Cortex of kidney (tissue), 1 donor: ENCODE measurements around the gene HIGD2A.
"Not testable (repeated sequence)": the region's sequence is repeated elsewhere in the genome, so short reads cannot be mapped to it uniquely, and the experiment has no call there.

Source experiments
- DNase-seq: peaks from one replicate; lab custom pipeline; 2025; lab: John Stamatoyannopoulos, UW

The HIGD2A gene

DNA sequence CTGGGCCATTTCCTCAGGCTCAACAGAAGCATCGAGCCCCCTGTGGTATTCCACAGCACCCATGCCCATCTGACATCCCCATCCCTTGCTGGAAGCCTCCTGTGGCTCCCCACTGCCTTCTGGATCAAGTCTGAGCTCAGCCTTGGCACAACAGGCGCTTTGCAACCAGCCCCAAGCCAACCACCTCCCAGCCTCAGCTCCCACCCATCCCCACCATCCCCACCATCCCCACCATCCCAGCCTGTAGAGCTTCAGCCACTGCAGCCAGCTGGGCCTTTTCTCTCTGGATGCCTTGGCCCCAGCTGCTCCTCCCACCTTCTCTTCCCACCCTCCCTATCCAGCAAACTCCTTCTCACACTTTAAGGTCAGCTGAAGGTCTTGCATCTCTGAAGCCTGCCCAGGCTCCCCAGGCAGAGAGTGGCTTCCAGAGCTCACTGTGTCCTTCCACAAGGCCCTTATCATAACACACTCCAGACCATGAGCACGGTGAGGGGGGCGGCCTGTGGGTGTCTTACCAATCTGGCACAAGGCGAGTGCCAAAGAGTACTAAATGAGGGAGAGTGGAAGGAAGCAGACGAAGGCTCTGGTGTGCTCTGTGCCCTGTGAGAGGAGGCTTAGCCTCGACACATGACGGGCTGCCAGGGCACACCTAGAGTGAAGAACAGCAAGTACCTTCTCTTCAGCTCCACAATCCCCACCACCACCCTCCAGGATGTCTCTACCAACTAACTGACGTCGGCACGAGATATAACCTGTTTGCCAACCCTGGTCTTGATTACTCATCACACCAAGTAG, 6.5 kb downstream of the HIGD2A start:
- DNase-seq: no peak

GRCh38 chr5:176396330-176396729, 7.8 kb downstream of the HIGD2A start:
- no peak for DNase-seq

GRCh38 chr5:176397736-176398420, 9.3 kb downstream of the HIGD2A start:
- no peak for DNase-seq

- DNase-seq: no peak
Measured at GRCh38 chr5:176400382-176401156, 12.0 kb downstream of the HIGD2A start.

DNA sequence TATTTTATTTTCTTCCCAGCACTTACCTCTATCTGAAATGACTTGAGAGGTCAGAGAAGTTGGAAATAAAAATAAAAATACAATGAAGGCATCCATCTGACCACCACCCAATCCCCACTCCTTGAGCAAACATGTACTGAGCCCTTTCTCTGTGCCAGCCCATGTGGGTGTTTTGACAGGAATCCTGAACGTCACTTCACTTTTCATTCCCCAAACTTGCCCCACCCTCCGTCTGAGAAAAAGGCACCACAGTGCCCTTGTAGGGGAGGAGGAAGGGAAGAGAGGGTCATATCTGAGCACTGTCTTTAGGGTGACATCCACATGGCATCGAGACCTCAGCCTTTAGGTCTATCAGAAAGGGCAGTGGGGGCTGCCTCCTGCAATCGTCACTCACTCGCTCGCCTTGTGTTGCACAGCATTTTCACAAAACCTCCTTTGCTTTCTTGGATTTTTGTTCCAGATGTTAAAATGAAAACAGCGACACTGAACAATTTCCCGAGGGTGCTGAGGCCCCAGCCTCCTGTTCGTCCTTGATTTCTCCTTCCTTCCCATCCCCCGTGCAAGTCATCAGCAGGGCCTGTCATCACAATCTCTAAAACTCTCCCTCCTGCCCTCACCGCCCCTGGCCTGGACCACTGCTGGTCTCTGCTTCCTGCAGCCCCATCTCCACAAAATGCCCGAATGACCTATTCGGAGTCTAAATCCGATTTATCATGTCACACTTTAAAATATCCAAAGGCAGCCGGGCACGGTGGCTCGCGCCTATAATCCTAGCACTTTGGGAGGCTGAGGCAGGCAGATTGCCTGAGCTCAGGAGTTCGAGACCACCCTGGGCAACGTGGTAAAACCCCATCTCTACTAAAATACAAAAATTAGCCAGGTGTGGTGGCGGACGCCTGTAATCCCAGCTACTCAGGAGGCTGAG, 13.0 kb downstream of the HIGD2A start:
- DNase-seq: no peak

GRCh38 chr5:176405656-176406435, 17.3 kb downstream of the HIGD2A start:
- no peak for DNase-seq

DNA sequence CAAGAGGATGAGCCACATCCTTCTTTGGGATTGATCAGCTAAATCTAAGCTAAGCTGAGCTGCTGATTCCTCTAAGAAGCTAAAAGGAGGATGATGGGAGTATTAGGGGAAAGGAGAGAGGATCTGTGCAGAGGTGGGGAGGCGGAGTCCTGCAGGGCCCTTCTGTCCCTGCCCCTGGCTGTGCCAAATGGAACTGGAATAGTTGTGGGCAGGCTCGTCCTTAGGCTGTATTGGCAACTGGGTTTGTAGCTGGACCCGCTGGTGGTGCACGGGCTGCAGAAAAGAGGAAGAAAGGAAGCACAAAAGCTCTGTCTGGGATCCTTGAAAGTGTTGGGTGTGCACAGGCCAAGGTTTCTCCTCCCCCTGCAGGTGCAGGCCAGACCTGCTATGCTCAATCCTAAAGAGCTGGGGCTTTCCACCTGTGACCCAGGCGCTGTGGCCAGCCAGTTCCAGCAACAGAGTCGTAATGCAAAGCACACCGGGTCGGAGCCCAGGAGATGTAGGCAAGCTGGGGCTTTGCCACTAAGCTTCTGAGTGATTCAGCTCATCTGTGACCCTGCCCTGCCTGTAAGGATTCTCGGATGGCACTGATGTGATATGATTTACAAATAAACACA, 18.0 kb downstream of the HIGD2A start:
- DNase-seq: no peak

DNA sequence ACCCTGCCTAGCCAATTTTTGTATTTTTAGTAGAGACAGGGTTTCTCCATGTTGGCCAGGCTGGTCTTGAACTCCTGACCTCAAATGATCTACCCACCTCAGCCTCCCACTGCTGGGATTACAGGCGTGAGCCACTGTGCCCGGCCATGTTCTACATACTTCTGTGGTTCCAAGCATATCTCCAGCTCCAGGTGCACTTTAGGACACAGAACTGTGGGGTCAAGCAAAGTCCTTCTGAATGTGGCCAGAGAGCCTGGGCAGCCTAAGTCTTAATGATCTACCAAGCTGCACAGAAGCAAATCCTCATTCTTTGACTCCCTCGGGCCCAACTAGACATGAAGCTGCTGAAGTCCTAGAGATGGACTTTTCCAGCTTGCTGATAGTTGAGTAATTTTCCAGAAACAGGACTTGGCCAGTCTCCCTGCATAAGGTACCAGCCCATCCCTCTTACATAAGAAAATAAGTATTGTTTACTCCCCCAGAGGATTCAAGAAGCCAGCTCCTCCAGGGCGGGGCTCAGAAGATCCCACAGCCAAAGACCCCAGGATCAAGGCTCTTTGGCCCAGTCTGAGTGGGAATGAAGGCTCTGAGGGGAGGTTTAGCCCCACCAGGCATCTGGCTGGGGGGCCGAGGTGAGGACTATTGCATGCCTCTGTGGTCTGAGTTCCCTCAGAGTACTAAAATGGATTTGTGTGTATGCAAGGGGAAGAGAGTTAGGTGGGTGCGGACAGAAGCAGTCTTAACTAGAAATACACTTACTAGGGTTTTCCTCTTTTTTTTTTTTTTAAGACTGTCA, 19.1 kb downstream of the HIGD2A start:
- no peak for DNase-seq

GRCh38 chr5:176408252-176408573, 19.7 kb downstream of the HIGD2A start:
- DNase-seq: not testable (repeated sequence)

DNA sequence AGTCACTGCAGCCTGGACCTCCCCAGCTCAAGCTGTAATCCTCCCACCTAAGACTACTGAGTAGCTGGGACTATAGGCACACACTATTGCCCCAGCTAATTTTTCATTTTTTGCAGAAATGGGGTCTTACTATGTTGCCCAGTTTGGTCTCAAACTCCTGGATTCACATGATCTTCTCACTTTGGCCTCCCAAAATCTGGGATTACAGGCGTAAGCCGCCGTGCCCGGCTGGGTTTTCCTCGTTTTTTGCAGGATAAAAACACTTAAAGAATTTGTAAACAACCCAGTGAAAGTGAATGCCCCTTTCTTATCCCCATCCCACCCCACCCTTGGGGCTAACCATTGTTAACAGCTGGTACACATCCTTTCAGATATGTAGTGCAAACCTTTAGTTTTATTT, 20.0 kb downstream of the HIGD2A start:
- no peak for DNase-seq

- no peak for DNase-seq
Measured at GRCh38 chr5:176409765-176410164, 21.2 kb downstream of the HIGD2A start.

GRCh38 chr5:176410486-176411180, 22.1 kb downstream of the HIGD2A start:
- no peak for DNase-seq

- no peak for DNase-seq
Measured at GRCh38 chr5:176412517-176413254, 24.1 kb downstream of the HIGD2A start.

DNA sequence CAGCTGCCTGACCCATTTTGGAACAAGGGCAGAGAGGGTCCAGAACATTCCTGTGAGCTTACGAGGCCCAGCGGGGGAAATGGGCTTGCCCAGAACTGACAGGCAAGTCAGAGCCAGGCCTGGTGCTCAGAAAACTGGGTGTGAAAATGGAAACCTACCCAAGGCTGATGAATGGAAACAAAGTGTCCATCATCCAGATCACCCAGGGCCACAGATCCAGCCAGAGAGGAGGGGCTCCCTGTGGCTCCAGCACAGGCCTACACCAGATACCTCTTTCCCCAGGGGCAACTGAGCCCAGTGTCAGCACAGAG, 24.7 kb downstream of the HIGD2A start:
- no peak for DNase-seq

DNA sequence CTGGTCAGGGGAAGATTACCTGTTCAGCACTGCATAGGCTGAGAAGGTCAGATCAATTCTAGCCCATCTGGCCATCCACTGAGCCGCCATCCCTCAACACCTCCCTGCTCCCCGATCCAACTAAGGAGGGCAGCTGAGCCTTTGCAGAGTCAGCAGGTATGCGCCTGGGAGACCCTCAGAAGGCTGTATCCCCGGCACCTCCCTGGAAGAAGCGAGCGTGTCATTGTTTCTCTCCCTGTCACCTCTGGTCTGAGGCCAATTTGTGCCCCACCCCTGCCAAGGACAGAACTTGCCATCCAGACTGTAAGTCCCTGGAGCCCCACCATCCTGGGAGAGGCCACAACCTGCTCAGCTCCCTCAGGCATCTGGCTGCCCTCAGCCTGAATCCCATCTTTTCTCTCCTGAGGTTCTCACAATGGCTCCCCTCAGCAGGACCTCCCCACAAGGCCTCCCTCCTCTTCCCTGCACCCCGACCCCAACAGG, 25.2 kb downstream of the HIGD2A start:
- no peak for DNase-seq

- DNase-seq: no peak
Measured at GRCh38 chr5:176414704-176415103, 26.2 kb downstream of the HIGD2A start.

- DNase-seq: no peak
Measured at GRCh38 chr5:176415240-176415951, 26.8 kb downstream of the HIGD2A start.
